NCI-H1694 treated with DMSO at 0.1 percent for 48 hours (cell line): ENCODE data around the gene UBB.

ENCODE experiments used
- DNase-seq: peaks from one replicate; lab custom pipeline; 2025; lab: John Stamatoyannopoulos, UW

Gene UBB

GRCh38 chr17:16417896-16418684 is 37.2 kb downstream of the UBB start:
- peak; percentile 35 for DNase-seq

- DNase-seq: no peak
Measured at GRCh38 chr17:16418685-16419068, 37.8 kb downstream of the UBB start.

- DNase-seq: no peak
Measured at GRCh38 chr17:16419074-16419928, 38.4 kb downstream of the UBB start.

- DNase-seq: no peak
Measured at GRCh38 chr17:16419929-16420271, 39.0 kb downstream of the UBB start.

- no peak for DNase-seq
Measured at GRCh38 chr17:16422416-16422815, 41.5 kb downstream of the UBB start.

GRCh38 chr17:16423226-16423872 is 42.5 kb downstream of the UBB start:
- DNase-seq: no peak

GRCh38 chr17:16425202-16425601 is 44.3 kb downstream of the UBB start:
- no peak for DNase-seq

GRCh38 chr17:16425698-16426659 is 45.1 kb downstream of the UBB start:
- no peak for DNase-seq

- DNase-seq: no peak
Measured at GRCh38 chr17:16427020-16427419, 46.1 kb downstream of the UBB start.

GRCh38 chr17:16428098-16428882 is 47.4 kb downstream of the UBB start:
- peak; percentile 71 for DNase-seq

- DNase-seq: no peak
Measured at GRCh38 chr17:16429083-16429482, 48.2 kb downstream of the UBB start.

- no peak for DNase-seq
Measured at GRCh38 chr17:16430650-16431049, 49.8 kb downstream of the UBB start.

- no peak for DNase-seq
Measured at GRCh38 chr17:16432017-16432416, 51.1 kb downstream of the UBB start.
